GM18502 (cell line): ENCODE results near the gene CTSF.
"Not testable (repeated sequence)": the region's sequence is repeated elsewhere in the genome, so short reads cannot be mapped to it uniquely, and the experiment has no call there.

Experiments used
- ATAC-seq: cut with Tn5 transposase; IDR thresholded peaks from one replicate; pipeline ENCODE4 v1.9.1; 2021; ENCODE audit warnings: mild to moderate bottlenecking; ENCODE audit not compliant: unreplicated experiment, poor library complexity

CTSF gene

GRCh38 chr11:66568124-66568916 is at the start of gene CTSF:
TSS of gene CTSF (minus strand) at chr11:66568606. CDS start at chr11:66568486, 120 bp downstream.
- ATAC-seq, result no peak

- ATAC-seq, result no peak
Observed at GRCh38 chr11:66617155-66617834, 48.9 kb upstream of the CTSF start.

- ATAC-seq, result peak; percentile 91
Observed at GRCh38 chr11:66616379-66617154, 48.2 kb upstream of the CTSF start, which contains the start of gene RBM14. TSS of gene RBM14 (plus strand) at chr11:66616630. CDS start at chr11:66616721, 91 bp downstream.

- no peak for ATAC-seq
Observed at GRCh38 chr11:66614073-66614472, 45.7 kb upstream of the CTSF start.

- no peak for ATAC-seq
Observed at GRCh38 chr11:66612458-66612857, 44.1 kb upstream of the CTSF start.

GRCh38 chr11:66609721-66610617 is 41.6 kb upstream of the CTSF start:
- ATAC-seq, result no peak

- ATAC-seq, result no peak
Observed at GRCh38 chr11:66607126-66607834, 38.9 kb upstream of the CTSF start.

- not testable (repeated sequence) for ATAC-seq
Observed at GRCh38 chr11:66606608-66607007, 38.2 kb upstream of the CTSF start.

GRCh38 chr11:66604155-66604554 is 35.7 kb upstream of the CTSF start:
- ATAC-seq, result no peak

GRCh38 chr11:66603072-66603471 is 34.7 kb upstream of the CTSF start:
- ATAC-seq, result no peak

GRCh38 chr11:66600631-66601233 is 32.3 kb upstream of the CTSF start:
- ATAC-seq, result no peak

GRCh38 chr11:66600219-66600618 is 31.8 kb upstream of the CTSF start:
- no peak for ATAC-seq

GRCh38 chr11:66598993-66599392 is 30.6 kb upstream of the CTSF start:
- ATAC-seq, result no peak

- no peak for ATAC-seq
Observed at GRCh38 chr11:66595245-66595904, 27.0 kb upstream of the CTSF start.

GRCh38 chr11:66593650-66594049 is 25.2 kb upstream of the CTSF start:
- ATAC-seq, result no peak

- ATAC-seq, result peak; percentile 32
Observed at GRCh38 chr11:66593303-66593635, 24.9 kb upstream of the CTSF start.

GRCh38 chr11:66592457-66593302 is 24.3 kb upstream of the CTSF start, which contains the start of the genes CCDC87 and CCS:
TSS of gene CCDC87 (minus strand) at chr11:66593063. CDS start at chr11:66593015, 48 bp downstream.
TSS of gene CCS (plus strand) at chr11:66593185. CDS start at chr11:66593262, 77 bp downstream.
- peak; percentile 92 for ATAC-seq
